NB4 (cell line): ENCODE results near the gene ROR2.

Source experiments
- MYC ChIP-seq: IDR thresholded peaks from 2 replicates; pipeline ENCODE4 v1.6.1; 2011; ENCODE audit warnings: low read depth, low read length
- POLR2A ChIP-seq: IDR thresholded peaks from 2 replicates; pipeline ENCODE4 v1.6.1; 2011; ENCODE audit warnings: mild to moderate bottlenecking; ENCODE audit not compliant: insufficient read length; ENCODE audit errors: extremely low read depth
- TF ChIP-seq, protein P1 (sequence below): IDR thresholded peaks from one replicate; pipeline ENCODE4 v1.5.1; 2012; ENCODE audit warnings: low read depth, low read length

DNA sequence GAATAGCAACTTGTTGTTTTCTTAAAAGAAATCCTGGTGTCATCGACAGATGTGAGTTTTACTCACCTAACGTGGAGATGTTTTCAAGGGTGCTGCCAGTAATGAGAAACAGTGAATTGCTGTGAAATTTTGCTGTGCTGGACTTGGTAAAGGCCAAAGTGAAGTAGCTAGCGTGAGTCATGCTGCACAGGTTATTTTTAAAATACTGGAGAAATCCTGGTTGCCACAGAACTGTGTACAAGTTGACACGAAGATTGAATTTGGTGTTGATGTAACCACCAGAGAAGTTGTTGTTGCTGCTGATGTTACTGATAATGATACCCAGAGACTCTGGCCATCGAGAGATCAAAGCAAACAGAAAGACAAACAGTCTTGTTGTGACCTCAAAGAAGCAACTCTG, 338.4 kb downstream of the ROR2 start:
- TF ChIP-seq, protein P1, sequence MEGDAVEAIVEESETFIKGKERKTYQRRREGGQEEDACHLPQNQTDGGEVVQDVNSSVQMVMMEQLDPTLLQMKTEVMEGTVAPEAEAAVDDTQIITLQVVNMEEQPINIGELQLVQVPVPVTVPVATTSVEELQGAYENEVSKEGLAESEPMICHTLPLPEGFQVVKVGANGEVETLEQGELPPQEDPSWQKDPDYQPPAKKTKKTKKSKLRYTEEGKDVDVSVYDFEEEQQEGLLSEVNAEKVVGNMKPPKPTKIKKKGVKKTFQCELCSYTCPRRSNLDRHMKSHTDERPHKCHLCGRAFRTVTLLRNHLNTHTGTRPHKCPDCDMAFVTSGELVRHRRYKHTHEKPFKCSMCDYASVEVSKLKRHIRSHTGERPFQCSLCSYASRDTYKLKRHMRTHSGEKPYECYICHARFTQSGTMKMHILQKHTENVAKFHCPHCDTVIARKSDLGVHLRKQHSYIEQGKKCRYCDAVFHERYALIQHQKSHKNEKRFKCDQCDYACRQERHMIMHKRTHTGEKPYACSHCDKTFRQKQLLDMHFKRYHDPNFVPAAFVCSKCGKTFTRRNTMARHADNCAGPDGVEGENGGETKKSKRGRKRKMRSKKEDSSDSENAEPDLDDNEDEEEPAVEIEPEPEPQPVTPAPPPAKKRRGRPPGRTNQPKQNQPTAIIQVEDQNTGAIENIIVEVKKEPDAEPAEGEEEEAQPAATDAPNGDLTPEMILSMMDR, result no peak
- no peak for TF ChIP-seq MYC
- TF ChIP-seq POLR2A, result no peak
